Mucosa of stomach (tissue), 1 donor: ENCODE measurements around the gene FXYD6.

Experiments used
- H3K27me3 ChIP-seq: one replicate; pipeline ENCODE4 v1.7.0; 2013; ENCODE audit warnings: mild to moderate bottlenecking, low read length; ENCODE audit not compliant: control insufficient read depth, insufficient read depth
- H3K36me3 ChIP-seq: one replicate; pipeline ENCODE4 v1.7.0; 2013; ENCODE audit warnings: low read length; ENCODE audit not compliant: control insufficient read depth, insufficient read depth
- H3K4me1 ChIP-seq: one replicate; pipeline ENCODE4 v1.7.0; 2013; ENCODE audit warnings: mild to moderate bottlenecking, low read length; ENCODE audit not compliant: control insufficient read depth, insufficient read depth
- H3K4me3 ChIP-seq: one replicate; pipeline ENCODE4 v1.7.0; 2013; ENCODE audit warnings: low read length
- H3K9ac ChIP-seq: one replicate; pipeline ENCODE4 v1.7.0; 2013; ENCODE audit warnings: mild to moderate bottlenecking, low read length, moderate library complexity
- H3K9me3 ChIP-seq: one replicate; pipeline ENCODE4 v1.7.0; 2013; ENCODE audit warnings: mild to moderate bottlenecking, low read length, moderate library complexity; ENCODE audit not compliant: control insufficient read depth
- donor health status: Pancreatic carcinoma.

FXYD6 gene

GRCh38 chr11:117861151-117862018 lies 15.1 kb downstream of the FXYD6 start:
- H3K4me3 ChIP-seq, result no peak overlapping the region
- no peaks in the 10 kb centered on the region for H3K9me3 ChIP-seq
- no peak overlapping the region for H3K9ac ChIP-seq
- no peaks in the 10 kb centered on the region for H3K36me3 ChIP-seq
- H3K27me3 ChIP-seq, result peaks cover 4% of the 10 kb centered on the region
- no peaks in the 10 kb centered on the region for H3K4me1 ChIP-seq

- Histone ChIP-seq H3K9me3 (no peaks in the 10 kb centered on the region), H3K9ac (no peak overlapping the region), H3K4me3 (no peak overlapping the region), H3K4me1 (no peaks in the 10 kb centered on the region), H3K27me3 (peaks cover 4% of the 10 kb centered on the region), H3K36me3 (no peaks in the 10 kb centered on the region)
Measured at GRCh38 chr11:117860139-117860538, 16.3 kb downstream of the FXYD6 start.

GRCh38 chr11:117859488-117860112 lies 16.9 kb downstream of the FXYD6 start:
- no peaks in the 10 kb centered on the region for H3K4me1 ChIP-seq
- no peaks in the 10 kb centered on the region for H3K9me3 ChIP-seq
- H3K36me3 ChIP-seq, result no peaks in the 10 kb centered on the region
- H3K4me3 ChIP-seq, result no peak overlapping the region
- H3K27me3 ChIP-seq, result peaks cover 4% of the 10 kb centered on the region
- H3K9ac ChIP-seq, result no peak overlapping the region

GRCh38 chr11:117859061-117859460 lies 17.4 kb downstream of the FXYD6 start:
- H3K4me3 ChIP-seq, result no peak overlapping the region
- no peak overlapping the region for H3K9ac ChIP-seq
- H3K4me1 ChIP-seq, result no peaks in the 10 kb centered on the region
- no peaks in the 10 kb centered on the region for H3K9me3 ChIP-seq
- H3K27me3 ChIP-seq, result peaks cover 4% of the 10 kb centered on the region
- H3K36me3 ChIP-seq, result no peaks in the 10 kb centered on the region

GRCh38 chr11:117857734-117858414 lies 18.6 kb downstream of the FXYD6 start:
- no peaks in the 10 kb centered on the region for H3K4me1 ChIP-seq
- no peak overlapping the region for H3K9ac ChIP-seq
- H3K27me3 ChIP-seq, result peaks cover 4% of the 10 kb centered on the region

GRCh38 chr11:117855912-117856651 lies 20.4 kb downstream of the FXYD6 start:
- no peaks in the 10 kb centered on the region for H3K4me1 ChIP-seq
- H3K9ac ChIP-seq, result no peak overlapping the region
- H3K9me3 ChIP-seq, result no peaks in the 10 kb centered on the region
- H3K27me3 ChIP-seq, result peaks cover 3% of the 10 kb centered on the region
- no peak overlapping the region for H3K4me3 ChIP-seq
- H3K36me3 ChIP-seq, result no peaks in the 10 kb centered on the region

More at GRCh38 chr11:117857734-117858414, 18.6 kb downstream of the FXYD6 start:
- no peaks in the 10 kb centered on the region for H3K36me3 ChIP-seq
- H3K9me3 ChIP-seq, result no peaks in the 10 kb centered on the region
- no peak overlapping the region for H3K4me3 ChIP-seq

GRCh38 chr11:117855186-117855845 lies 21.1 kb downstream of the FXYD6 start:
- Histone ChIP-seq H3K27me3 (no peaks in the 10 kb centered on the region), H3K36me3 (no peaks in the 10 kb centered on the region), H3K4me1 (no peaks in the 10 kb centered on the region), H3K9ac (no peak overlapping the region), H3K9me3 (no peaks in the 10 kb centered on the region), H3K4me3 (no peak overlapping the region)

GRCh38 chr11:117852309-117852708 lies 24.1 kb downstream of the FXYD6 start:
- Histone ChIP-seq H3K4me3 (no peak overlapping the region), H3K9me3 (no peaks in the 10 kb centered on the region), H3K27me3 (no peaks in the 10 kb centered on the region), H3K4me1 (no peaks in the 10 kb centered on the region), H3K9ac (no peak overlapping the region), H3K36me3 (no peaks in the 10 kb centered on the region)

- Histone ChIP-seq H3K4me1 (no peaks in the 10 kb centered on the region), H3K36me3 (no peaks in the 10 kb centered on the region), H3K9me3 (no peaks in the 10 kb centered on the region), H3K4me3 (no peak overlapping the region), H3K27me3 (no peaks in the 10 kb centered on the region), H3K9ac (no peak overlapping the region)
Measured at GRCh38 chr11:117851852-117852251, 24.6 kb downstream of the FXYD6 start.

- no peak overlapping the region for H3K9ac ChIP-seq
Measured at GRCh38 chr11:117851106-117851505, 25.4 kb downstream of the FXYD6 start.

GRCh38 chr11:117849781-117850414 lies 26.6 kb downstream of the FXYD6 start:
- Histone ChIP-seq H3K4me3 (no peak overlapping the region), H3K9ac (no peak overlapping the region), H3K27me3 (no peaks in the 10 kb centered on the region), H3K4me1 (no peaks in the 10 kb centered on the region), H3K9me3 (no peaks in the 10 kb centered on the region), H3K36me3 (no peaks in the 10 kb centered on the region)

More at GRCh38 chr11:117851106-117851505, 25.4 kb downstream of the FXYD6 start:
- Histone ChIP-seq H3K9me3 (no peaks in the 10 kb centered on the region), H3K27me3 (no peaks in the 10 kb centered on the region), H3K36me3 (no peaks in the 10 kb centered on the region), H3K4me1 (no peaks in the 10 kb centered on the region), H3K4me3 (no peak overlapping the region)
